HG02571 (cell line): Measurements from ENCODE around the gene PDSS2.

Experiments used
- ATAC-seq: cut with Tn5 transposase; IDR thresholded peaks from one replicate; pipeline ENCODE4 v1.9.1; 2021; ENCODE audit warnings: mild to moderate bottlenecking, moderate library complexity; ENCODE audit not compliant: unreplicated experiment

The PDSS2 gene

DNA sequence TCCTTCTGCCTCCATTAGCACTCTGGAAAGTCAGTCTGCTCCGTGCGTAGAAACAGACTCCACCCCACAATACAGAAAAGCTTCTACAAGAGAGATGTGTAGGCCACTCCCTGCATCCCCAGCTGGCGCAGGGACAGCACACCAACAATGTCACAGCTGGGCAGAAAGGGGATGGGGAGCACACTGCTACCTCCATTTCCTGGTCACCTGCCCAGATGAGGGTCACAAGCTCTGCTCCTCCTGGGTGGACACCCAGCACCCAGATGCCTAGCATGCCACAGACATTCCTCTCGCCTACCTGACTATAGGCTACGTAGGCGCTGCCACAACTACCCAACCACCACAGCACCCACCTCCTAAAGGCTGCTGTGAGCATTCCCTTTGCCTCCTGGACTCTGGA is 356.3 kb downstream of the PDSS2 start:
- ATAC-seq = no peak
